HG02759 (cell line): ENCODE data around the gene MYLK.

Experiments
- ATAC-seq: cut with Tn5 transposase; IDR thresholded peaks from one replicate; pipeline ENCODE4 v1.9.1; 2021; ENCODE audit warnings: mild to moderate bottlenecking, moderate library complexity; ENCODE audit not compliant: unreplicated experiment

The MYLK gene

GRCh38 chr3:123795471-123796251 is 88.5 kb downstream of the MYLK start:
- ATAC-seq: no peak

GRCh38 chr3:123793425-123793824 is 90.7 kb downstream of the MYLK start:
- no peak for ATAC-seq

DNA sequence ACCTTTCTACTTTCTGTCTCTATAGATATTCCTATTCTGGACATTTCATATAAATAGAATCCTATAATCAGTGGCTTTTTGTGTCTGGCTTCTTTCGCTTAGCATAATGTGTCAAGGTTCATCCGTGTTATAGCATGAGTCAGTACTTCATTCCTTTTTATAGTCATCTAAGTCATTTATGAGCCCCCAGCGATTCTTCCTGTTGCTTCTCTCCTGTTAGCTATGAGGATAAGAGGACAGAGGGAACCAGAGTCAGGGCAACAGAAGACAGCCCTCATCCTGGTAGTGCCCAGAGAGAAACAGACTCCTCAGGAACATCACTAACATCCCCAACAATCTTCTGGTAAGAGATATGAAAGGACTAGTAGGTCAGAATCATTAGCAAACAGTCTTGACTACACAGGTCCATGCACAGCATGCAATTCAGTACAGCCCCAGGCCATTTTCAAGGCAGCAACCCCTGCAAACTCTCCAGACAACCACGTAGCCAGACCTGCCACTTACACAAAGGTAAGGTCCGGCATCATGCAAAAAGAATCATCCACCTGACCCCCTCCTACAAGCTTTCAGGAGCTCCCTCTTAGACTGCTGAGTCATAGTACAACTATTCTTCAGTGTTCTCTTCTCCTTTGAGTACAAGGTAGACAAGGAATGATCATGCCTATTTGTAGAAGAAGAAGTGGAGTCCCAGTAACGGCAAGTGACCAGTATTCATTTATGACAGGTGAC is 91.5 kb downstream of the MYLK start:
- no peak for ATAC-seq

DNA sequence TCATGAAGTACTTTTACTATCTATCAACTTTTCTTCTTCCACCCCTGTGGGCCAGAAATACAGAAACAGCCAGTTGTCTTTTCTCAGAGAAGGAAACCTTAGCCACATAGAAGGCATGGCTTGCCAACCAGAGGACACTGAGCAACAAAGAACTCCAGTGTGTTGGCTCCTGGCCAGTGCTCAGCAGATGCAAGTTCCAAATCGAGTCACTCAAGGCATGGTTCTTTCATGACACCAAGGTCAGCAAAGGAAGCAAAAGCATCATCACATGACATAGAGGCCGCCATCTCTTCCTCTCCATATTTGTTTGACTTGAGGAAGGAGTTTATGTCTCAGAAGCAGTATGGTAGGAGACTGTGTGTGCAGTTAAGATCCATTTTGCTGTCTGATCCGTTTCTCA is 92.2 kb downstream of the MYLK start:
- no peak for ATAC-seq

DNA sequence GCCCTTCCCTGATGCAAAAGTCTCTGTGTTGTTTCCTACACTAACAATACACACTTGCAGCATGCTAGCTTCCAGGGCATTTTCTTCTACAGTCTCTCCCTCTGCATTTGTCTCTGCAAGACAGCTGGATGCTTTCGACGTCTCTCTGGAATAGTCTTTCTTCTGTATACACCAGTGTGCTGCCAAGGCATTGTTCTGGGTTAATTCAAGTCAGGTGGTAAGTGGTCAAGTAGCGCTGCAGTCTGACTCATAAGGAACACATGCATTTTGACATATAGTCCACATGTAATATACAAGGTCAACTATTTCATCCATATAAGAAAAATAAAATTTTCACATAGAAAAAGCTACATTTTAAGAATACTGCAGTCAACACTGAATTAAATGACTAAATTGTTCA is 92.7 kb downstream of the MYLK start:
- no peak for ATAC-seq

- ATAC-seq: no peak
Observed at GRCh38 chr3:123791073-123791370, 93.1 kb downstream of the MYLK start.

GRCh38 chr3:123790254-123791072 is 93.7 kb downstream of the MYLK start:
- ATAC-seq: no peak

GRCh38 chr3:123789760-123790159 is 94.4 kb downstream of the MYLK start:
- ATAC-seq: no peak

GRCh38 chr3:123789160-123789559 is 95.0 kb downstream of the MYLK start:
- ATAC-seq: no peak

DNA sequence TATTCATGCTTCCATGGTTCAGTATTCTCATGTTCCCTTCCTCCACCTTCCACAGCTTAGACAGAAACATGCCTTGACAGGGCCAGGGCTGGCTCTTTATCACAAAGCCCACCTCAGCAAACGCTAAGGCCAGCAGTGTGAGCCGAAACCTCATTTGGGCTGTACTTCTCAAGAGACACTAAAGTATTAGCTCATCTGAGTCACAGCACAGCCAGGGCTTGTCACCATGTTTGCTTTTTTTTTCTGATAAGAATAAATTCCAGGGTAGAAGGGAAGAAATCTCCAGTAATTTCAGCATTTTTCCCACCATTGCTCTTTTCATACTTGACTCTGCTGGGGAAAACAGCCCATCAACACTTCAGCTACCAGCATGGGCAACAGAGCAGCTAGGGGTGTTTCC is 95.4 kb downstream of the MYLK start:
- no peak for ATAC-seq

- no peak for ATAC-seq
Observed at GRCh38 chr3:123787133-123787532, 97.0 kb downstream of the MYLK start.

- ATAC-seq: no peak
Observed at GRCh38 chr3:123785602-123786001, 98.5 kb downstream of the MYLK start.

GRCh38 chr3:123783811-123784210 is 100.3 kb downstream of the MYLK start:
- no peak for ATAC-seq

GRCh38 chr3:123783050-123783689 is 101.0 kb downstream of the MYLK start:
- no peak for ATAC-seq

GRCh38 chr3:123782488-123782887 is 101.6 kb downstream of the MYLK start:
- ATAC-seq: no peak

DNA sequence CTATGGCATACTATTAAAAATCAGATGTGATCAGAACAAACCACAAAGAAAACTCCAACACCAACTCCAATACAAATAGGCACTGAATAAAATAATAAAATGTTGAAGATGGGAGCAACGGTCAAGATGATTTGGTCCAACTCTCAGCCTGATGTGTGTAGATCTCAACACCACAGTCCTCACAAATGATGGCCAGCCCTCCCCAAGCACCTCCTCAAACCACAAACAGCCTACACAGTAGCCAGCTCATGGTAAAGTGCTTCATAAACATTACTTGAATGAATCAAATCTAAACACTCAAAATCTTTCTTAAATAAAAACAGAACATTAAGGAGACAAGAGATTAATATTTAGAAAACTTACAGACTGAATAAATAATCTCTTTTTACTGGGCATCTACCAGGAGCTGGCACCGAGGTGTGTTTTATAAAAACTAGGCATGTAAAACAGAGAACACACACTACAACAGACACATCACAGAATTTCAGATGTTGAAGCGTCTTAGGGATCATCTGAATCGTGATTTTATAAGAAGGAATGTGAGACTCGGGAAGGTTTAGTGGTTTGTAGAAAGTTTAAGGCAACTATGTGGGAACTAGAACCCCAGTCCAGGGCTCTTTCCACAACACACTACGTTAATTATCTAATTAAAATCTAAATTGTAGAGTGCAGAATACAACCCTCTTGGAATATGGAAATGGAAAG is 102.4 kb downstream of the MYLK start:
- ATAC-seq: no peak

DNA sequence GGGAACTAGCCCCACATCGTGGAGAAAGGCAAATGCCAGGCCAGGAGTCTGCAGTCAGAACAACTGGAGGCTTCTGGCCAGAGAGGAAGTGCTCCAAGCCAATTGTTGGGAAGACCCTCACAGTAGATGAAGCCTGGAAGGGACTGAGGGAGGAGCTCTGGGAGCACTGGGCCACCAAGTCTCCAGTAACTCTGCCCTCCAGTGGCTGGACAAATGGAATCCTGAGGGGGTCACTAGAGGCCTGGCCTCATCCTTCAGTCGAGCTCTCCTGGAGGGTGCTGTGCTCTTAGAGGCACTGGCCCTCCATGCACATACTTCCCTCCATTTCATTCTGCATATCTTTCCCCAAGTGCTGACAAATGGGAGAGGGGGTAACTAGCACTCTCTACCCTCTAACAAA is 103.0 kb downstream of the MYLK start:
- ATAC-seq: no peak

GRCh38 chr3:123780656-123781055 is 103.5 kb downstream of the MYLK start:
- ATAC-seq: no peak

GRCh38 chr3:123779655-123780231 is 104.4 kb downstream of the MYLK start:
- ATAC-seq: no peak

DNA sequence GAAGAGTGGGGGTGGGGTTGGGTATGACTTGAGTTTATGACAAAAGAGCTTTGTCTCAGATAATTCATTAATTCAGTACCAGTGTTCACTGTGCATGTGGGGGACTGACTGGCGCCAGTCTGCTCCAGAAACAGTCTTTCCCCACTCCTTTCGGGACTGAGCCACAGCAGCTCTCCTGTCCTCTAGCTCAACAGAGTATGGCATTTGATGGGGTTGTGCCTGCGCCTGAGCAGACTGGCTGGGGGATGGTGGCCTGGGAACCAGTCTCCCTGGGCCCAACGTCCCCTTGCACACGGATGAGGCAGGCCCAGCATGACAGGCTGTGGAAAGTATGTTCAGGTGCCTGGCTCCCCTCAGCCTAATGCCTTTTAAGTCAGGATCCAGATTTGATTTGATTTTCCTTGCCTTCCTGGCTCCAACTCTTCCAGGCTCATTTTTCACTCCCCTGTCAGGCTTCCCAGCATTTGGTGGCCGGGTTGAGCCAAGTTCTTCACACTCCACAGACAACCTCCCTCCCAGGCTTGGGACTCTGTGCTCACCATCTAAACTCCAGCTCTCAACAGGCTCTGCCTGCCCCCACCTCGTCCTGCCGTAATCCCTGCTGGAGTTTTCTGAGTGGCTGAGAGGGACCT is 105.0 kb downstream of the MYLK start:
- no peak for ATAC-seq
